Measurements from ENCODE around the gene MSI1.
"Not testable (repeated sequence)": the region's sequence is repeated elsewhere in the genome, so short reads cannot be mapped to it uniquely, and the experiment has no call there.

The MSI1 gene

GRCh38 chr12:120353556-120354317 lies 15.2 kb downstream of the MSI1 start:
- DNase-seq = no peak

GRCh38 chr12:120353136-120353535 lies 15.8 kb downstream of the MSI1 start:
- no peak for DNase-seq

GRCh38 chr12:120352117-120352516 lies 16.8 kb downstream of the MSI1 start:
- DNase-seq = no peak

- DNase-seq = no peak
Observed at GRCh38 chr12:120350576-120351350, 18.2 kb downstream of the MSI1 start.

- no peak for DNase-seq
Observed at GRCh38 chr12:120347766-120348165, 21.2 kb downstream of the MSI1 start.

GRCh38 chr12:120346681-120347080 lies 22.3 kb downstream of the MSI1 start:
- DNase-seq = no peak

GRCh38 chr12:120346031-120346430 lies 22.9 kb downstream of the MSI1 start:
- no peak for DNase-seq

GRCh38 chr12:120343692-120344091 lies 25.3 kb downstream of the MSI1 start:
- no peak for DNase-seq

- DNase-seq = no peak
Observed at GRCh38 chr12:120343039-120343537, 25.9 kb downstream of the MSI1 start.

- no peak for DNase-seq
Observed at GRCh38 chr12:120342175-120343038, 26.6 kb downstream of the MSI1 start.

GRCh38 chr12:120339256-120339655 lies 29.7 kb downstream of the MSI1 start:
- DNase-seq = no peak

- DNase-seq = no peak
Observed at GRCh38 chr12:120337730-120338129, 31.2 kb downstream of the MSI1 start.

- DNase-seq = not testable (repeated sequence)
Observed at GRCh38 chr12:120336392-120336791, 32.6 kb downstream of the MSI1 start.

GRCh38 chr12:120335447-120335846 lies 33.5 kb downstream of the MSI1 start:
- not testable (repeated sequence) for DNase-seq

- no peak for DNase-seq
Observed at GRCh38 chr12:120332523-120332922, 36.4 kb downstream of the MSI1 start.

GRCh38 chr12:120332041-120332440 lies 36.9 kb downstream of the MSI1 start:
- no peak for DNase-seq

GRCh38 chr12:120331390-120331789 lies 37.6 kb downstream of the MSI1 start:
- DNase-seq = no peak

- DNase-seq = no peak
Observed at GRCh38 chr12:120328228-120328627, 40.7 kb downstream of the MSI1 start.

GRCh38 chr12:120327593-120327992 lies 41.4 kb downstream of the MSI1 start, which contains the start of gene PLA2G1B:
PLA2G1B (minus strand) TSS chr12:120327779; CDS start chr12:120327753, 26 bp downstream.
- no peak for DNase-seq

GRCh38 chr12:120324841-120325417 lies 44.0 kb downstream of the MSI1 start:
- DNase-seq = no peak

GRCh38 chr12:120323772-120324171 lies 45.2 kb downstream of the MSI1 start:
- DNase-seq = no peak

GRCh38 chr12:120321382-120322202 lies 47.4 kb downstream of the MSI1 start:
- DNase-seq = no peak

Measured in NCI-H1694 treated with DMSO at 0.1 percent for 48 hours (cell line).